SK-N-MC (cell line): ENCODE data around the gene BMPR1A.

Source experiments
- EZH2 ChIP-seq: fragments of 200-600 bp; sonication (generic); IDR thresholded peaks from one replicate; pipeline ENCODE4 v1.6.1; 2017; ENCODE audit warnings: antibody characterized with exemption
- FOXP2 ChIP-seq: optimal IDR thresholded peaks from 2 replicates; pipeline ENCODE3; 2011; ENCODE audit warnings: mild to moderate bottlenecking, moderate library complexity; ENCODE audit not compliant: insufficient read depth; ENCODE audit errors: extremely low read length, control extremely low read depth
- POLR2AphosphoS5 ChIP-seq: IDR thresholded peaks from 2 replicates; pipeline ENCODE4 v1.6.1; 2012; ENCODE audit warnings: mild to moderate bottlenecking, low read depth, low read length, borderline replicate concordance

DNA sequence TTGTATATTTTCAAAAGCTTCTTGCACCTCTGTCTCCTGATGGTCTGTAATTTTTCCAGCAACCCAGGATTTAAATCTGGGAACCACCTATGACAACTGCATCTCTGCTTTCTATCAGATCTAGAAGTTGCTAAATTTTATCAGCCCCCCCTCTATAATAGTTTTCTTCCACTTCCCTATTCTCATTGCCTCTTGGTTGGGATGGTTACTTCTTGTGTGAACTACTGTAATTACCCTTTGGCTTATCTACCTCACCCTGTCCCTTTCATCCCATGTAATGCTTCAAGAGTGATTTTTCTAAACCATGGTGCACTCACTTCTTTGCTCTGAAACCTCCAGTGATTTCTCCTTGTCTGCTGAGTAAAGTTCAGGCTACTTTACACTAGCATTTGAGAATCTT is 92.3 kb downstream of the BMPR1A start:
- TF ChIP-seq POLR2AphosphoS5 (no peak), EZH2 (no peak), FOXP2 (no peak)
